GM19193 (cell line): ENCODE data around the gene WDPCP.

Experiments used
- POLR2A ChIP-seq: IDR thresholded peaks from 4 replicates; pipeline ENCODE4 v1.6.1; 2011; ENCODE audit not compliant: insufficient read depth, insufficient read length; ENCODE audit errors: extremely low read depth

Gene WDPCP

GRCh38 chr2:63092401-63092800 is 495.9 kb downstream of the WDPCP start:
- no peak for TF ChIP-seq POLR2A

GRCh38 chr2:63086687-63087086 is 501.6 kb downstream of the WDPCP start:
- TF ChIP-seq POLR2A: no peak

GRCh38 chr2:63081404-63081803 is 506.9 kb downstream of the WDPCP start:
- no peak for TF ChIP-seq POLR2A

- TF ChIP-seq POLR2A: no peak
These were observed 509.2 kb downstream of the WDPCP start for GRCh38 chr2:63078852-63079606.

- TF ChIP-seq POLR2A: no peak
These were observed 514.3 kb downstream of the WDPCP start for GRCh38 chr2:63073994-63074393.

- TF ChIP-seq POLR2A: no peak
These were observed 516.6 kb downstream of the WDPCP start for GRCh38 chr2:63071664-63072063.
